Stimulated activated CD8-positive, alpha-beta memory T cell treated with anti-CD3 and anti-CD28 coated beads, Interleukin-12 subunit alpha, Interleukin-12 subunit beta, amount 100 ng/mL, for 24 hours (primary cell): Measurements from ENCODE around the gene OR51I1.

ENCODE experiments used
- DNase-seq: peaks from one replicate; pipeline ENCODE4 v3.0.0-alpha.2; 2020; ENCODE audit errors: extremely low read depth

The OR51I1 gene

GRCh38 chr11:5441414-5441813 is at the start of gene OR51I1:
OR51I1 (minus strand) TSS chr11:5441514; CDS start chr11:5441514, 0 bp downstream.
- no peak for DNase-seq

GRCh38 chr11:5489576-5490357 is 48.5 kb upstream of the OR51I1 start:
- no peak for DNase-seq

- no peak for DNase-seq
These were observed 47.6 kb upstream of the OR51I1 start for GRCh38 chr11:5488798-5489399.

DNA sequence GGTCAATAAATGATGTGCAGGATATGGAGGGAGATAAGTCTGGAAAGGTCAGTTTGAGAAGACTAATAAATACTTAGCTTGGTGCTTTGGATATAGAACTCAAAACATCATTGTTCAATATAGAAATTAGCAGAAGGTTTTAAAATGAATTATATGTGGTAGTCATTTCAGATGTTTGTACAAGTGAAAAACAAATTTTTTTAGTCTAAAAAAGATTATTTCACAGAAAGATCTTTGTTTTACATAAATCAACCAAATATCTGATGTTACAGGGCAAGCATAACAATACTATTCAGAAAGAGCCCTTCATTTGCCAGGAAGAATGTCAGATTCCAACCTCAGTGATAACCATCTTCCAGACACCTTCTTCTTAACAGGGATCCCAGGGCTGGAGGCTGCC is 47.1 kb upstream of the OR51I1 start, which contains the start of gene OR52D1:
OR52D1 (plus strand) TSS at position 301 of the 400 bp plus-strand sequence; CDS start at position 323, 22 bp downstream.
- DNase-seq, result no peak

- no peak for DNase-seq
These were observed 45.1 kb upstream of the OR51I1 start for GRCh38 chr11:5486421-5486820.

DNA sequence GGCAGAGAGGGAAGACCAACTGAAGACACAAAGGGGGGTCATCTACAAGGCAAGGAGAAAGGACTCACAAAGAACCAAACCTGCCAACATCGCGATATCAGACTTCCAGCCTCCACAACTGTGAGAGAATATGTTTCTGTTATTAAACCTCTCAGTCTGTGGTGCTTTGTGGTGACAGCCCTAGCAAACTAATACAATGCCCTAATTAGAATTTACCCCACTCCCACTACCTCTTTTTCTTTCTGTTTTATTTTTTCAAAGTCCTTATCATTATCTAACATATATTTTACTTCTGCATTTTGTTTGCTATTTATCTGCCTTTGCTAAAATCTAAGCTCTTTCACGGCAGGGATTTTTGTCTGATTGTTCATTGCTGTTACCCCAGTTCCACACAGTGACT is 44.7 kb upstream of the OR51I1 start:
- DNase-seq, result no peak

DNA sequence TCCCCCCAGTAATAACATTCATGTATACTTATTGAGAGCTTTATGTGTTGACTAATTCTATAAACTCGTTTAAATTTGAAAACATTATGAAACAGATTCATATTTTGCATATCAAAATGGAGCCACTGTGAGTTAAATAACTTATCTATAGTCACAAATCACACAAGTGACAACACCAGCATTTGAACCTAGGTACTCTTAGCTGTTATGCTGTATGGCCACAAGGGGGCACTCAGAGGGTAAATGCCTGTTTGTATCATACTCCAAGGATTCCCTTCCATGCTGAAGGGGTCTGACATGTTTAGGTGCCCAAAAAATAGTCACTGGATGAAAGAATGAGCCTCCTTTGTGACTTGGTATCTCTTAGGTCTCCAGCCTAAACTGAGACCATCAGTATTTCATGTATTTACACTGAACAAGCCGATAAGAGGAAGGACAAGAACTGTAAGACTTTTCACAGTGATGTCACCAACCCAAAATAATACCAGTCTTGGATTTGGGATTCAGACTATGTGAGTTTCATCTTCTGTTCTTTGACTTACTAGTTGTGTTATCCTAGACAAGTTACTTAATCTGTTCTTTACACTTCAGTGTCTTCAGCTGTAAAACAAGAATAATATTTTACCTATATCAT is 35.0 kb upstream of the OR51I1 start:
- no peak for DNase-seq

DNA sequence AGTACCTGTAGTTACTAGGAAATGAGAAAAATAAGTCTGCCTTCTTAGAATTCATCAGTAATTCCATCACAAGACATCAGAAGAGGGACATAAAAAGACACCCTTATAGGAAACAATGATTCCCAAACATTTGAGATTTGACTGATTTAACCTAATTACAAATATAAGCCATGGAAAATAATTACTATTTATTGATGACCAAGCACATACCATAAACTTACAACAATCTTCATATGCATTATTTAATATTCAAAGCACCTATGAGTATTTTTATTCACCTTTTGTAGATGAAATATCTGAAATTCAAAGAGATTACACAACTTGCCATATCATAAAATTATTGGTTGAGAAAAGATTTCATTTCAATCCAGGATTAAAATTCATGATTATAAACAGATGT is 32.6 kb upstream of the OR51I1 start:
- no peak for DNase-seq

DNA sequence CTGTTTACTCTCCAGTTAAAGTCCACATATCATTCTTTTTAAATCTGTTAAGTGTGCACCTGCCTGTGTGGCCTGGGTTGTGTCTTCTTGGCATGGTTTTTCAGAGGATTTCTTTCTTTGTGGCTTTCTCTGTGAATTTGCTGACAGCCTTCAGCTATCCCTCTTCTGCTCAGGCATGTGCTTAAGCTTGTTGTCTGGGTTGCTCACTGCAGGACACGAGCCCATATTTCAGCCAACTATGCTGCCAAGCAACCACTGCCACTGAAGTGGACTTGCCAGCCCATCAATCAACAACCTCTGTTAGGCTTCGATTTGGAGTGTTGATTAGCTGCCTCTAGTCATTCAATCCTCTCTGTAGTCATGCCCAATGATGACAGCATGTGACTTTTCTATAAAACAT is 26.2 kb upstream of the OR51I1 start:
- no peak for DNase-seq

DNA sequence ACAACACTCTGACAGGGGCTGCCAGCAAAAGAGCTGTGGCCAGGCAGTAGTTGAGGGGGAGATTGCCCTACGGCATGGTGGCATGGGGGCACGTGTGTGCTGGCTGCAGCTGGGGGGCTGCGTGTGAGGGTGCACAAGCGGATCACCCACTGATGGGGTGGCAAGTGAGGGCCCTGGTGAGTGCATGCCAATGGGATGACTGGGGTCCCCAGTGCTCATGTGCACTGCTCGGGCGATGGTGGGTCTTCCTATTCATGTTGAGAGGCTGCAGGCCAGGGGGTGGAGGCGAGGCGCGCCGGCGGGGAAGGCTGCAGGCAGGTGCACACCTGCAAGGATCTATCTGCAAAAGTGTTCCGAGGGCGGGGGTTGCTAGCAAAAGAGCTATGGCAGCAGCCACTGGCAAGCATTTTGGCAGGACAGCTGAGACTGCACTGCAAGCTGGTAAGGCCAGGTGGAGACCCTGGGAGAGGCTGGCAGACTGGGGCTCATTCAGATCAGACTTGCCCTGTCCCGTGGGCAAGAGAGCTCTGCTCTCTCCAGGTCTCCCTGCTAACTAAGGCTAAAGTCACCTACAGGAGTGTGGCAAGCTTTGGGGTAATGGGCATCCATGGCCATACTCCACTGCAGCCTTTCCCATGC is 19.8 kb upstream of the OR51I1 start:
- DNase-seq, result no peak

GRCh38 chr11:5449432-5449831 is 8.1 kb upstream of the OR51I1 start:
- no peak for DNase-seq

DNA sequence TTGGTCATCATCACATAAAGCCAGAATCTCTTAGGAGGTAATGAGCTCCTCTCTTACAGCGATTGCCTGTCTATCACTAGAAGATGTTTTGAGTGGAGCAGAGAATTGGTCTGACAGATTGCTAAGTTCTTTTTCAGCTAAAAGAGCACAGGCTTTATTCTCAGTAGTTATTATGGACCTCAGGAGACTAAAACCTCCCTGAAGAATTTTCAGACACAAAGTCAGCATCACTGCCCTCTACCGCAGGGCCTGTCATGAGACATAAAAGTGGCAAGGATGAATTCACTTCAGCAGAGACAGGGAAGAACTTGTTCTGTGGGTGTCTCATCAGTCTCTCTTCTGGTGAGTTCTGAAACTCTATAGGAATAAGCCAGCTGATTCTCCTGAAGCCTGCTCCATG is 7.7 kb upstream of the OR51I1 start, which contains the start of gene OR51I2:
OR51I2 (plus strand) TSS at position 301 of the 400 bp plus-strand sequence. CDS start 4,166 bp downstream, outside the sequence.
- DNase-seq, result no peak

DNA sequence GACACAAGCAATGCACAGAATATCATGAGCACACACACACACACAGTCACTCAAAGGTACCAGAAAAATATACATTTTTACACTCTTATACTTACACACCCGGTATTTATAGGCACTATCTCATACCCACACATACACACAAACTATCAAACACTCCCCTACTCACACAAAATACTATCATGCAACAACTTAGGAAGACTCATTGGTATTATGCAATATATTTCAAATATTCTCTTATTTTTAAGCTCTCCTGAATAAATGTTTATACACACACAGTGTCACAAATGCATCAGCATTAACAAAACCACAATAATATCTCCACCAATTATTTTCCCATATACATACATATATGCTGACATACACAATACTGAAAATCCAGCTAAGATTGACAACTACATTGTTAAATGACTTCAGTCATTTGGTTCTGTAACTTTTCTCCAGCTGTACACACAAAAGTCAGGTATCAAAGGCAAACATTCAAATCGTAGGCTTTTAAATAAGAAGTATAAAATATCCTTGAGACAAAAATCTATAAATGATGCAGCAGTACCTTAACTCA is 2.6 kb upstream of the OR51I1 start:
- no peak for DNase-seq

DNA sequence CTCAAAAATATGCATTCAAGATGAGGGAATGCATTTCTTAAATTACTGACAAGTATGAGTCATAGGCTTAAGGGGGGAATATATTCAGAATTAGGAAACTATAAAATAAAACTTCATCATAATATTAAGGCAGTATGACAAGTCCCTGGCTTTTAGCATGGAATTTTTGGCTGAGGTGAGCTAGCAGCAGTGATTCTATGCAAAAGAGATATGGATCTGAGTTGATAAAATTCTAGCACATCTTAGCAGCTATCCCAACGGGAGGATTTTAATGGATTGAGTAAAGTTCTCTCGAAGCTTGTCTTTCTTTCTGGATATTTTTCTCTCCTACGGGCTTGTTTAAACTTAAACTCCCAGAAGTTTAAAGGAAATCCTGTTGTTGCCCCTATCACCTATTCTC is 18.2 kb downstream of the OR51I1 start:
- DNase-seq, result no peak

- DNase-seq, result no peak
These were observed 19.5 kb downstream of the OR51I1 start, which contains the start of gene OR51Q1 for GRCh38 chr11:5421811-5422210. OR51Q1 (plus strand) TSS chr11:5422111; CDS start chr11:5422201, 90 bp downstream.

GRCh38 chr11:5420993-5421392 is 20.3 kb downstream of the OR51I1 start:
- no peak for DNase-seq

DNA sequence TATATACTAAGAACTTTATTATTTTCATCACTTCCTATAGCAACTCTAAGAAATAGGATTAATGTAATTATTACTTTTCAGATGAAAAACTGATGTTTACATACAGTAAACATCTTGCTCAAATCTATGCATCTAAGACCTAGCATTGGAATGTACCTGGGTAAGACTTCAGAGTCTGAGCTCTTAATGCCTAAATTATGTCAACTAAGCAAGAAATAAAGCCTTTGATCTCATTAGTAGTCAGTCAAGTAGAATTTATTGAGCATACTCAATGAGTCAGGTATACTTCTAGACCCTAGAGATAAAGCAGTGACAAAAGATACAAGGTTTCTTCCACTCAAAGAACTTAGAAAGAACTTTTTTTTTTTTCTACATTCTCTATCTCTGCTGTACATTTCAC is 36.1 kb downstream of the OR51I1 start:
- DNase-seq, result no peak

DNA sequence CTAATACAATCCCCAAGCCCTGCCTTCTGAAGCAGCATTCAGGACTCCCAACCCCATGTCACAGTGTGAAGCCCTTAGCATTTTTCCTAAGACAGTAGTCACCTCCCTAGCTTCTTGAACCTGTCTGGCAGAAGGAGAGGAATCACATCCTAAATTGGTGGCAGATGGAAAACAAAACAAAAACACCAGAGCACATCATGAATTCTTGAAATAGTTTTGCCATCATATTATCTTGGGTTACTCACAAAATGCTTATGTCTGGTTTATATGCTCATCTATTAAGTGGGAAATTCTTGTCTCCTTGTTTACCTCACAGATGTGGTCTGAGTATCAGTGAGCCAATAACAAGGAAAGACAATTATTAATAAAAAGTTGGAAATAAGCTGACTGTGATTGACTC is 42.4 kb downstream of the OR51I1 start:
- no peak for DNase-seq

DNA sequence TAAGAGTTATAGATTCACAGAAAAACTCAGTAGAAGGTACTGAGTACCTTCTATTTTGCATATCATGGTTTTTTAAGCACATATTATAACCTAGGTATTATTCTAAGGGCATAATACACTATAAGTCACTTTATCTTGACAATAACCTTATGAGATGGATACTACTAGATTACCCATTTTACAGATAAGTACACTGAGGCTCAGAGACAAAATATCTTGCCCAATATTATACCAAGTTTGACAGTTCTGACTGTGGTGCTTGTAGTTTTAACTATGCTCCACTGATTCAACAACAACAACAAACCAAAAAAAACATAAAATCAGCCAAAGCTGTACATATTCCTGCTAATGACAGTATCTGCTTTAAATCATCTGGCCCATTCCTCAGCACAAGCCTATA is 47.2 kb downstream of the OR51I1 start:
- DNase-seq, result no peak
